Measurements from ENCODE around the gene FBXO47.

GRCh38 chr17:38892620-38893019, 74.6 kb downstream of the FBXO47 start:
- TF ChIP-seq POLR2A (IDR thresholded peaks at IDR 0.05; ENCODE audit: low read depth, low read length) (no peak), POLR2AphosphoS5 (IDR thresholded peaks at IDR 0.05; ENCODE audit: low read depth, low read length) (no peak)

All from GM12891 (cell line).